Mucosa of descending colon (tissue), 3 donors: ENCODE measurements around the gene RMRP. TPM values are rescaled to one million over a fixed set of nuclear protein-coding genes. Genes with fewer than 3 reads are reported as not detected.

Experiments
- ATAC-seq: fragments of 200-7000 bp; cut with Tn5 transposase; one replicate; pipeline ENCODE4 v1.9.1; 2020; ENCODE audit warnings: mild to moderate bottlenecking, moderate library complexity
- DNase-seq, 3 donors: peaks; one replicate each; pipeline ENCODE4 v3.0.0-alpha.2; 2020
- H3K36me3 ChIP-seq: fragments of 200-600 bp; one replicate; pipeline ENCODE4 v1.8.0; 2021; ENCODE audit warnings: low read depth, mild to moderate bottlenecking
- H3K4me1 ChIP-seq: fragments of 200-600 bp; one replicate; pipeline ENCODE4 v1.8.0; 2021; ENCODE audit warnings: low read depth, mild to moderate bottlenecking
- H3K4me3 ChIP-seq: fragments of 200-600 bp; one replicate; pipeline ENCODE4 v1.8.0; 2021; ENCODE audit warnings: mild to moderate bottlenecking
- H3K9me3 ChIP-seq: fragments of 200-600 bp; one replicate; pipeline ENCODE4 v1.8.0; 2021; ENCODE audit warnings: mild to moderate bottlenecking
- CTCF ChIP-seq: fragments of 200-600 bp; IDR thresholded peaks from one replicate; pipeline ENCODE4 v1.8.0; 2022; ENCODE audit warnings: antibody characterized with exemption, mild to moderate bottlenecking
- intact Hi-C, 2 donors: fragments of 100-400 bp; cut with DNase I in 1 of 2; cut with micrococcal nuclease in 1 of 2; formaldehyde crosslinking; loops; one replicate each; pipeline versions ENCODE4 v1.11.0 to v1.11.1; 2022; cut with DNase I, micrococcal nuclease
- total RNA-seq, 3 donors: library from RNA; stranded (reverse); fragmentation: NEBNext Ultra II Directional in 2 of 3; extraction: Animal tissue kit (Norgen Biotek cat#: 25700) in 2 of 3; gene quantifications; one replicate each; pipeline versions ENCODE4 v1.2.1 to v1.2.4, GENCODE V29; 2021 to 2023
- donor health status: DM: no; HTN: no; CAD: no; lungs with moderate emphysema.
- donor health status: DM: no; HTN: no; CAD: no.
- donor health status: DM: no; HTN: yes; CAD: no.

The RMRP gene
- total RNA-seq, 3 donors from 2014 or later: 9,213 to 30,268 (median 19,463) TPM

GRCh38 chr9:35651956-35652828 is 5.6 kb downstream of the RMRP start:
- no peaks in the 10 kb centered on the region for H3K36me3 ChIP-seq

GRCh38 chr9:35650341-35651158 is 7.3 kb downstream of the RMRP start, which contains the start of gene SIT1:
Gene SIT1 (minus strand): TSS chr9:35650931. CDS start chr9:35650853, 78 bp downstream.
- intact Hi-C loops: no loop called here
- ATAC-seq: no peak
- no peak for TF ChIP-seq CTCF
- DNase-seq: peak in 2 of 3 donors; percentile 47 to 71
- no peaks in the 10 kb centered on the region for H3K9me3 ChIP-seq
- peaks cover 21% of the 10 kb centered on the region for H3K4me1 ChIP-seq
- no peak within 1 kb of the TSS for H3K4me3 ChIP-seq
- no peaks in the 10 kb centered on the region for H3K36me3 ChIP-seq

More at GRCh38 chr9:35651956-35652828, 5.6 kb downstream of the RMRP start:
- ATAC-seq (peak; percentile 80), DNase-seq (peak in 1 of 3 donors; percentile 52)
- intact Hi-C loops: no loop called here
- no peaks in the 10 kb centered on the region for H3K9me3 ChIP-seq
- TF ChIP-seq CTCF: no peak
- no peak overlapping the region for H3K4me3 ChIP-seq
- peaks cover 26% of the 10 kb centered on the region for H3K4me1 ChIP-seq

- peaks cover 21% of the 10 kb centered on the region for H3K4me1 ChIP-seq
- ATAC-seq: no peak
- H3K4me3 ChIP-seq: no peak overlapping the region
- TF ChIP-seq CTCF: no peak
- no peaks in the 10 kb centered on the region for H3K36me3 ChIP-seq
- peak; percentile 63 to 76 (median 64) for DNase-seq
- H3K9me3 ChIP-seq: no peaks in the 10 kb centered on the region
- intact Hi-C loops: loop anchor here in 1 of 2 donors (10.0 kb wide), 1 partner anchor 55 kb away; no protein-coding TSS in a partner anchor
Observed at GRCh38 chr9:35649431-35650340, 8.1 kb downstream of the RMRP start.

- TF ChIP-seq CTCF: peak; percentile 92
- ATAC-seq: peak; percentile 96
- peak overlapping the region; percentile 12 for H3K4me3 ChIP-seq
- H3K4me1 ChIP-seq: peaks cover 7% of the 10 kb centered on the region
- intact Hi-C loops: loop anchor here in 1 of 2 donors (10.0 kb wide), 1 partner anchor 58 kb away; no protein-coding TSS in a partner anchor
- no peaks in the 10 kb centered on the region for H3K36me3 ChIP-seq
- peak; percentile 96 to 97 (median 97) for DNase-seq
- H3K9me3 ChIP-seq: no peaks in the 10 kb centered on the region
Observed at GRCh38 chr9:35646533-35647265, 11.1 kb downstream of the RMRP start.
